Glomerular visceral epithelial cell (primary cell): ENCODE measurements around the gene NINL.
"Not testable (repeated sequence)": the region's sequence is repeated elsewhere in the genome, so short reads cannot be mapped to it uniquely, and the experiment has no call there.

Experiments
- DNase-seq: peaks from one replicate; pipeline ENCODE4 v3.0.0-alpha.2; 2016; ENCODE audit errors: extremely low spot score

NINL gene

GRCh38 chr20:25532971-25533391 is 52.4 kb downstream of the NINL start:
- no peak for DNase-seq

- no peak for DNase-seq
These were observed 53.1 kb downstream of the NINL start for GRCh38 chr20:25532015-25532751.

DNA sequence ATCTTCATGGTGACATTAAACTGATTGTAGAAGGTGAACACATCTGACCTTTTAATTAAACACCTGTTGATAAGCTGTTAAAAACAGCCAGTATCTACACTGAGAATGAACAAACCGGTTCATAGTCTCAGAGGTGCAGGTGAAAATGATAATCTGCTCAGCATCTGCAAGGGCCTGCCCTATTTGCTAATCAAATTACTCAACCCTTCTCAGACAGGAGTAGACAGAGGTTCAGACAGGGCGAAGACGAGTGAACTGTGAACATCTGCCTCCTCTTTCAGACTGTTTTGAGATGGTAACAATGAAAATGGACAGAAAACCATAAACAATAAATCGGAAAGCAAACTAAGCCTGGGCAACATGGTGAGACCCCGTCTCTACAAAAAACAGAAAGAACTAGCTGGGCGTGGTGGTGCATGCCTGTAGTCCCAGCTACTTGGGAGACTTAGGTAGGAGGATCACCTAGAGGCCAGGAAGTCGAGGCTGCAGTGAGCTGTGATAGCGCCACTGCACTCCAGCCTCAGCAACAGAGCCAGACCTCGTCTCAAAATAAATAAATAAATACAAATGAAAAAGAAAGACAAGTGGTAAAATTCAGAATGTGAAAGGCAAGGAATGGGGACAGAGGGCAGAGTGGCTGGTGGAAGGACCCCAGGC is 55.9 kb downstream of the NINL start:
- no peak for DNase-seq

GRCh38 chr20:25527949-25528348 is 57.4 kb downstream of the NINL start:
- no peak for DNase-seq

DNA sequence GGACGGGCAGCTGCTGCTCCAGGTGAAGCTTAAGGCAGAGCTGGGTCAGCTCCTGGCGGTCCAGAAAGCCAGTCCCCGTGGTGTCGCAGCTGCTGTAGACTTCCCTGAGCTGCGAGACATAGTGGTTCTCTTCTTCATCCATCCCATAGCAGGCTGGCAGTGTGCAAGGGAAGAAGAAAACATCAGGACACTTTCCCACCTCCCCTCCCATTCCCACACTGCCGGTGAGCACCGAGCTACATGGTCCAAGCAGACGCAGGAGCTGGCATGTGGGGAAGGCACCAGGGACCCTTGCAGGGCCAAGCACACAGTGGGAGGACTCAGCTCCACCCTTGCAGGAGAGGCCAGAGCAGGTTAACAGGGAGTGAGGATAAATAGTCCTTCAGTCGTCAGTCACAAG is 58.9 kb downstream of the NINL start:
- no peak for DNase-seq

DNA sequence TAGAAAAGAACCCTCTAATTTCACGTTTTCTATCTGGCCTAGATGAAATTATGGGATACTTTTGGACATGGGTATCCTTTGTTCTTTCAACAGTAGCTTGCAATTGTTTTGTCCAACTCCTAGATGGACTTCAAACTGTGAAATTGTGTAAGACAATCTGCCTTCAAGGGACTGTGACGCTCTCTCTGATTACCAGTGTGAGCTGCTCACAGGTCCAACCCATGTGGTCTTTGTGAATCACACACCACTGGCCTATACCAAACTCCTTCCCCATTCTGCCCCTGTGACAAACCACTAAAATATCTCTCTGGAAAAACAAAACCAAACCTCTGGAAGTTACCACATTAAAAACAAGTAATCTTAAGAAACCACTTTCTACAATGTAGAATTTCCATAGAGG is 59.5 kb downstream of the NINL start:
- peak; percentile 91 for DNase-seq

- DNase-seq: no peak
These were observed 60.0 kb downstream of the NINL start for GRCh38 chr20:25525295-25525694.

- no peak for DNase-seq
These were observed 63.9 kb downstream of the NINL start for GRCh38 chr20:25521382-25521781.

GRCh38 chr20:25517124-25517523 is 68.2 kb downstream of the NINL start:
- no peak for DNase-seq

GRCh38 chr20:25514747-25515340 is 70.5 kb downstream of the NINL start:
- DNase-seq: no peak

DNA sequence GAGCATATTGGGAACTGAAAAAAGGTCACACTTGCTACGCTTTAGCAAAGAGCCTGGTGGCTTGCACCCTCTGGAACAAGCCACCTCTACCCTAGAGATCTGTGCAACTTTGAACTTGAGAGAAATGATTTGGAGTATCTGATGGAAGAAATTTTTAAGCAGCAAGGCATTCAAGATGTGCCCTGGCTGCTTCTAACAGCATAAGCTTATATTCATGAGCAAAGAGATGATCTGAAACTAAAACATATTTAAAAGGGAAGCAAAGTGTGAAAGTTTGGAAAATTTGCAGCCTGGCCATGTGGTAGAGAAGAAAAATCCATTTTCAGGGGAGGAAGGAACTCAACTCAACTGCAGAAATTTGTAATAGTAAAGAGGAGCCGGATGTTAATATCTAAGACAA is 71.1 kb downstream of the NINL start:
- DNase-seq: no peak

DNA sequence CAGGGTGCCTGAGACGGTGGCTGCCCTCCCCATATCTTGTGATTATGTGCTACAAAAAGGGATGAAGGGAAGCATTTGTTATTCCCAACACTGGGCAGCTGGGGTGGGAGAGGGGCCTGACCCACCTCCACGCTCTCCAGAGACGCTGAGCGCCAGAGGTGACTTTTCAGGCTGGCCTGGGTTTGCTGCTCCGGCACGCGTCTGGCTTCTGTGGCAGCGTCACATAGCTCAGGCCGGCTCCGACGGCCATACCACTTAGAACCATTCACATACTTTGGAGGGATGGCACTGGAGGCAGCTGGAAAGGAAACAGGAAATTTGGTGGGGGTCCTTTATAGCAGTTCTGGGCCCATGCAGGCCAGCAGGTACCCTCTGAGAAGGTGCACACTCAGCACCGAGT is 72.6 kb downstream of the NINL start:
- DNase-seq: no peak

DNA sequence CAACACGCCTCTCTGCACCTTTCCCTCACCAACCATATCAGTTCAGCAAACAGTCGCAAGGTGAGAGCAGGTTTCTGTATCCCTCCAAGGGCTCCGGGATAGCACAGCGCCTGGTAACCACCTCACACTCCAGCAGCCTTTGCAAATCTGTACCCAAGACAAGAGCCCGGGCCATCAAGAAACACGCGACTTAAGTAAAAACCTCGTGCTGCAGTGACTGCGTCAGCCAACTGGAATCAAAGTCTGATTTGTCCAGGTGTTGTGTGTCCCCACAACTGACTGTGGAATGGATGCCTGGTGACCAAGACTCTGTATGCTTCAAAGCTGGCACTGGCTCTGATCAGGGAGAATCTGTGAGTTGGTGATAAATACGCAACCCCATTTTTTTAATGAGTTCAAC is 74.1 kb downstream of the NINL start:
- no peak for DNase-seq

- DNase-seq: no peak
These were observed 74.6 kb downstream of the NINL start for GRCh38 chr20:25510721-25511120.

- no peak for DNase-seq
These were observed 75.1 kb downstream of the NINL start for GRCh38 chr20:25510202-25510601.

DNA sequence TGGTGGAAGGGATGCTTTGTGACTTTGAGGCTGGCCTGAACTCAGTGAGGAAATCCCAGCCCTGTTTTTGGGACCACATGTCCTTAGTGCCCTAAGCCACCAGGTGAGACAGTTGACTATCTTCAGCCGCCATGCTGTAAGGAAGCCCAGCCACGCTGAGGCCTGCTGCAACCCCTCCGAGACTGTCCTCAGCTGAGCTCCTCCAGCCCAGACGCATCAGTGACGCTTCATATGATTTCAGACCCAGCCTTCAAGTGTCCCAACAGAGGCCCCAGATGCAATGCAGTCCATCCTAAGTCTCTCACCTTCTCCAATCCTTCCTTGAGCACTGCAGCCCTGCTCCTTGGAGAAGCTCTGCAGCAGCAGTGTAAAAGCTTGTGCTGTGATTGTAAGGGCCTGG is 76.2 kb downstream of the NINL start:
- no peak for DNase-seq

GRCh38 chr20:25508083-25508770 is 77.1 kb downstream of the NINL start:
- DNase-seq: peak; percentile 95

- DNase-seq: no peak
These were observed 77.8 kb downstream of the NINL start for GRCh38 chr20:25507385-25508082.

- no peak for DNase-seq
These were observed 80.8 kb downstream of the NINL start for GRCh38 chr20:25504366-25505135.

DNA sequence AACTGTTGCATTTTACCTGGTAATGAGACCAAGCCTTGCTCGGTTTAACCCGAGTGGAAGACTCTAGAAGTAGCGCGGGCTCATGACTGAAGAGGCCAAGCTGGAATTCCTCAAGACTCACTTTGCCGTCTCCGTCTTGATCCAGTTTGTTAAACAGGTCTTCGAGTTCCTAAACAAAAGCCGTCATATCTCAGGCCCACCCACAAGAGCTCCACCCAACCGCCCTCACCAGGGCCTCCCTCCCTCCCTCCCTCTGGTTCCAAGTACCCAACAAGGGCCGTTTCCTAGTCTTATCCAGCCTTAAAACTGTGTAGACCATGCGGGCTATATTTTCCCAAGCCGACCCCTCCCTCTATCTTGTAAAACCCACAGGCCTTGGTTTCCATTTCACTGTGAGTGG is 81.4 kb downstream of the NINL start:
- no peak for DNase-seq

DNA sequence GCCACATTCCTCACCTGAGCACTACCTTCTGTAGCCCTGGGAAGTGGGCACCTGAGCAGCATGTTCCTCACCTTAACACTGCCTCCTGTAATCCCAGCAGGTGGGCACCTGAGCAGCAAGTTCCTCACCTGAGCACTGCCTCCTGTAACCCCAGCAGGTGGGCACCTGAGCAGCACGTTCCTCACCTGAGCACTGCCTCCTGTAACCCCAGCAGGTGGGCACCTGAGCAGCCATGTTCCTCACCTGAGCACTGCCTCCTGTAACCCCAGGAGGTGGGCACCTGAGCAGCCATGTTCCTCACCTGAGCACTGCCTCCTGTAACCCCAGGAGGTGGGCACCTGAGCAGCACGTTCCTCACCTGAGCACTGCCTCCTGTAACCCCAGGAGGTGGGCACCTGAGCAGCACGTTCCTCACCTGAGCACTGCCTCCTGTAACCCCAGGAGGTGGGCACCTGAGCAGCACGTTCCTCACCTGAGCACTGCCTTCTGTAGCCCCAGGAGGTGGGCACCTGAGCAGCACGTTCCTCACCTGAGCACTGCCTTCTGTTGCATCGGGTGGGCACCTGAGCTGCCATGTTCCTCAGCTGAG is 82.2 kb downstream of the NINL start:
- not testable (repeated sequence) for DNase-seq
